ENCODE results near the gene CD109.

Gene CD109

DNA sequence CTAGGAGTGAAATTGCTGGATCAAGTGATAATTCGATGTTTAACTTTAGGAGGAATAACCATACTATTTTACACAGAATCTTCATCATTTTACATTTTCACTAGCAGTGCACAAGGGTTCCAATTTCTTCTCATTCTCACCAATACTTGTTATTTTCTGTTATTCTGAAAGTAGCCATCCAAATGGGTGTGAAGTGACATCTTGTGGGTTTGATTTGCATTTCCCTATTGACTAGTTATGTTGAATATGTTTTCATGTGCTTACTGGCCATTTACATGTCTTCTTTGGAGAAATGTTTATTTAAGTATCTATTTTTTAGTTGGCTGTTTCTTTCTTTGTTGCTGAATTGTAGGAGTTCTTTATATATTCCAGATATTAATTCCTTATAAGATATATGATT, 164.3 kb downstream of the CD109 start:
- no peak for DNase-seq (ENCODE audit: low spot score)

DNA sequence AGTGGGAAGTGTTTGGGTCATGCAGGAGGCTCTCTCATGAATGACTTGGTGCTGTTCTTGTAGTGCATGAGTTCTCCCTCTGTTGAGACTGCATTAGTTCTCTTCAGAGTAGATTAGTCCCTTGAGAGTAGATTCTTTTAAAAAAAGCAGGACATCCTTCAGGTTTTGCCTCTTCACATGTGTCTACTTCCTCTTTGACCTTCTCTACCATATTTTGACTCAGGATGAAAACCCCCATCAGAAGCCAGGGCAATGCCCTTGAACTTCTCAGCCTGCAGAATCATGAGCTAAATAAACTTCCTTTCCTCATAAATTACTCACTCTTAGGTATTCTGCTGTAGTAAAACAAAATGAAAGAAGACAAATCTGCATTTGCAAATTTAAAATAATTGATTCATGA, 170.3 kb downstream of the CD109 start:
- no peak for DNase-seq (ENCODE audit: low spot score)

DNA sequence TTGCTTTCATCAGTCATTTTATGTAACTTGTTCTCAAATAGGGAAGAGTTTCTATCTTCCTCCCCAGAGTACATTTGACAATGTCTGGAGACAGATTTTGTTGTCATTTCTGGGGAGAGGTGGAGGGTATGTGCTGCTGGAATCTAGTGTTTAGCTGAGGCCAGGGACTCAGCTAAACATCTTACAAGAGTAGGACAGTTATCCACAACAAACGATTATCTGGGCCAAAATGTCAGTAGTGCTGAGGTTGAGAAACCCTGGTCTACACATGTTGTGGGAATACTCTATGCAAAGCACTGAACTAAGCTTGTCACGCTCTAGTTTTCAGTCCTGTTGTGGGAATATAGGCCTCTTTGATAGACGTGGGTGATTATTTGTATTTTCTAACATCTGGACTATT, 171.4 kb downstream of the CD109 start:
- DNase-seq (ENCODE audit: low spot score), result no peak

DNA sequence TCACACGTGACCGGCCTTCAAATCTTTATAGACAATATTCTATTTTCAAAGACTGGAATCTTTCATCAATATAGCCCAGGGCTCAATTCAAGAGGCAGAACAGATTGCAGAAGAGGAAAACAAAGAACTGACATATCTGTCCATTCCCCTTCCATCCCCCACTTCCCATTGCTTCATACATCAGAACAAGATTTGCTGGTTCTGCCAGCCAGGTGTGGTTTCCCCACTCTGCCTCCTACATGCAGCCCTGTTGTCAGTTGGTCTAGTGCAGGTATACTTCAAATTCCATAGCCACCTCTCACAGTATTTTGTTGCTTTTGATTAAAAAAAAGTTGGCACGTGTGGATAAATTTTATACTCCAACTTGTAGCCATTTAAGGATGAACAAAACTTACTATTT, 174.9 kb downstream of the CD109 start:
- DNase-seq (ENCODE audit: low spot score), result no peak

DNA sequence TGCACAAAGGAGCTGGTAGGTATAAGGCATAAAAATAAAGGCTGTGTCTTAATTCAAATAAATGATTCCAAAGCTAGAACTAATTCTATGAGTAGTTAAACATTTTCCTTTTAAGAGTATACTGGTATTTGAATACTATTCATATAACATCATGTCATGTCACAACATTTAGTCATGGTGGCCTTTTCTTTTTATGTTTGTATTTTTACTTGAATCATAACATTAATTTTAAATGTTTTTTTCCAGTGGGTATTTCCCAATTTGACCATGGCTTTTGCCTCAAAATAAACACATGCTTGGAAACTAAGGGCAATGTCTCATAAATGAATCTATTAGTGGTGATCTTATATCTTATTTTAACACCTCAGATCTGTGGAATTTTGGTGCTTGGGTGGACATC, 177.1 kb downstream of the CD109 start:
- no peak for DNase-seq (ENCODE audit: low spot score)

Measured in left forelimb (tissue), 1 donor.